ENCODE measurements around the gene PAPOLA. TPM values are rescaled to one million over a fixed set of nuclear protein-coding genes. Genes with fewer than 3 reads are reported as not detected.

PAPOLA gene
- total and polyA plus RNA-seq, 2 of the 4 experiments (the other 2 are of a cell fraction), result 73.8 to 128 TPM

GRCh38 chr14:96516351-96516750, 14.2 kb downstream of the PAPOLA start:
- H2AK9ac ChIP-seq (replicated peaks; ENCODE audit: low read depth, low read length, poor library complexity), result no peak overlapping the region
- no peak overlapping the region for H3K56ac ChIP-seq (ENCODE audit: extremely low read depth, insufficient read depth, low read length)
- peaks cover 5 to 28% of the 10 kb centered on the region in 2 experiments for H3K79me1 ChIP-seq (ENCODE audit: low read depth in 1 of 2, low read length in 2 of 2)
- H3K18ac ChIP-seq (ENCODE audit: low read depth, low read length), result no peak overlapping the region
- dilution Hi-C loops (cut with HindIII; ENCODE audit: low sequenced_read_pairs, unreplicated experiment), result no loop called here
- ChIA-PET CTCF (interaction anchor here (1.3 kb wide), 1 partner anchor 29 kb away, joined by 3 read pairs; no protein-coding TSS in a partner anchor), POLR2A (ENCODE audit: unreplicated experiment) (no interaction called here)
- no peak overlapping the region for H3K14ac ChIP-seq (replicated peaks; ENCODE audit: low read depth, low read length)
- TF ChIP-seq MAFK (IDR thresholded peaks at IDR 0.05; ENCODE audit: low read depth, low read length), result no peak
- no peak for TF ChIP-seq USF2 (IDR thresholded peaks at IDR 0.05; ENCODE audit: low read depth, low read length)
- no peak for TF ChIP-seq MXI1 (IDR thresholded peaks at IDR 0.05; ENCODE audit: borderline replicate concordance, low read depth, low read length)
- TF ChIP-seq RCOR1 (IDR thresholded peaks at IDR 0.05; ENCODE audit: insufficient replicate concordance, low read length), result no peak
- TF ChIP-seq CTCF (conservative IDR thresholded peaks at IDR 0.05; ENCODE audit: low read depth, low read length), result no peak
- no peak for TF ChIP-seq CEBPB (IDR thresholded peaks at IDR 0.05; ENCODE audit: low read depth, low read length)
- H3K27ac ChIP-seq (ENCODE audit: insufficient read depth, low read length), result no peak overlapping the region
- peaks cover 2% of the 10 kb centered on the region; the same call in 1 of the 2 replicates for H3K9me1 ChIP-seq (ENCODE audit: insufficient read depth, low read length)
- H3K4me1 ChIP-seq (ENCODE audit: control insufficient read depth, insufficient read depth, low read length), result peaks cover 4% of the 10 kb centered on the region; the same call in 1 of the 2 replicates
- no peak overlapping the region; the same call in 1 of the 2 replicates for H3K4me2 ChIP-seq (ENCODE audit: low read depth, low read length)
- no peak overlapping the region for H3K23ac ChIP-seq (ENCODE audit: low read depth, low read length)
- no peak overlapping the region for H2AK5ac ChIP-seq (ENCODE audit: low read depth, low read length)
- H2BK20ac ChIP-seq (ENCODE audit: low read depth, low read length), result no peak overlapping the region
- H2BK120ac ChIP-seq (ENCODE audit: low read depth, low read length), result no peak overlapping the region
- in situ Hi-C loops (cut with MboI; ENCODE audit: low sequenced_read_pairs), result no loop called here
- no peak overlapping the region for H2BK15ac ChIP-seq (ENCODE audit: low read depth, low read length)
- no peaks in the 10 kb centered on the region for H3K27me3 ChIP-seq (ENCODE audit: control insufficient read depth, insufficient read depth, low read length)
- no peak for DNase-seq
- no peak overlapping the region for H3K4ac ChIP-seq (ENCODE audit: low read depth, low read length)
- no peak overlapping the region for H2AFZ ChIP-seq (replicated peaks; ENCODE audit: low read length, poor library complexity)
- H3K36me3 ChIP-seq (ENCODE audit: control insufficient read depth, insufficient read depth, low read length), result no peaks in the 10 kb centered on the region; the same call in 1 of the 2 replicates
- H4K8ac ChIP-seq (ENCODE audit: low read depth in 2 of 2, low read length in 2 of 2), result no peak overlapping the region
- no peak overlapping the region for H3K9ac ChIP-seq (ENCODE audit: low read depth, low read length)
- no CpG with 5 or more reads among the region's 1 CpG for WGBS, 2 experiments (ENCODE audit: extremely low coverage in 2 of 2, insufficient read length in 1 of 2)
- intact Hi-C loops (cut with micrococcal nuclease), result no loop called here
- no peak overlapping the region for H4K91ac ChIP-seq (ENCODE audit: insufficient read depth, low read depth, low read length)
- H4K5ac ChIP-seq (ENCODE audit: low read depth, low read length), result no peak overlapping the region
- H4K20me1 ChIP-seq (ENCODE audit: insufficient read depth, low read length), result peaks cover 80% of the 10 kb centered on the region
- H3K4me3 ChIP-seq (ENCODE audit: insufficient read depth, low read depth, low read length), result no peak overlapping the region
- no peaks in the 10 kb centered on the region for H3K9me3 ChIP-seq (ENCODE audit: control insufficient read depth, insufficient read depth, low read length)
- H2BK5ac ChIP-seq (ENCODE audit: low read depth, low read length, poor library complexity, severe bottlenecking), result no peak overlapping the region
- no TSS peak for BruUV-seq (replicated peaks)
- ATAC-seq (ENCODE audit: low read depth), result no peak

Measured in IMR-90 (cell line).